Stimulated activated memory B cell treated with anti-CD40 and anti-IgM and Interleukin-4, amounts not matched to agents 10 μg/mL and 1 μg/mL and 100 μg/mL, for 72 hours (primary cell): ENCODE results near the gene MBNL2.

Source experiments
- ATAC-seq: fragments of 150-1000 bp; cut with Tn5 transposase; 2 replicates; pipeline ENCODE4 v1.10.0; 2021
- H3K27ac Mint-ChIP-seq: one replicate; pipeline ENCODE4 v1.8.0; 2022; ENCODE audit warnings: mild to moderate bottlenecking, mixed read lengths
- H3K27me3 Mint-ChIP-seq: one replicate; pipeline ENCODE4 v1.8.0; 2022; ENCODE audit warnings: mixed read lengths
- H3K36me3 Mint-ChIP-seq: one replicate; pipeline ENCODE4 v1.8.0; 2022; ENCODE audit warnings: mixed read lengths
- H3K4me1 Mint-ChIP-seq: one replicate; pipeline ENCODE4 v1.8.0; 2022; ENCODE audit warnings: mixed read lengths
- H3K4me3 Mint-ChIP-seq: one replicate; pipeline ENCODE4 v1.8.0; 2022; ENCODE audit warnings: mild to moderate bottlenecking, moderate library complexity, mixed read lengths
- H3K9me3 Mint-ChIP-seq: one replicate; pipeline ENCODE4 v1.8.0; 2022; ENCODE audit warnings: mixed read lengths

MBNL2 gene

GRCh38 chr13:97429681-97430081 is 207.5 kb downstream of the MBNL2 start:
- H3K9me3 Mint-ChIP-seq: no peaks in the 10 kb centered on the region
- no peaks in the 10 kb centered on the region for H3K36me3 Mint-ChIP-seq
- ATAC-seq: no peak
- H3K4me3 Mint-ChIP-seq: no peak overlapping the region
- peaks cover 10% of the 10 kb centered on the region for H3K4me1 Mint-ChIP-seq
- H3K27ac Mint-ChIP-seq: no peak overlapping the region
- H3K27me3 Mint-ChIP-seq: no peaks in the 10 kb centered on the region

- H3K9me3 Mint-ChIP-seq: no peaks in the 10 kb centered on the region
- no peaks in the 10 kb centered on the region for H3K27me3 Mint-ChIP-seq
- ATAC-seq: no peak
- H3K27ac Mint-ChIP-seq: no peak overlapping the region
- H3K4me1 Mint-ChIP-seq: peaks cover 14% of the 10 kb centered on the region
- no peaks in the 10 kb centered on the region for H3K36me3 Mint-ChIP-seq
- H3K4me3 Mint-ChIP-seq: no peak overlapping the region
Observed at GRCh38 chr13:97430296-97430695, 208.2 kb downstream of the MBNL2 start.

GRCh38 chr13:97431171-97431764 is 209.1 kb downstream of the MBNL2 start:
- Mint-ChIP-seq H3K27ac (no peak overlapping the region), H3K27me3 (no peaks in the 10 kb centered on the region), H3K4me1 (peaks cover 23% of the 10 kb centered on the region), H3K9me3 (no peaks in the 10 kb centered on the region), H3K36me3 (no peaks in the 10 kb centered on the region), H3K4me3 (no peak overlapping the region)
- no peak for ATAC-seq

GRCh38 chr13:97432232-97432916 is 210.2 kb downstream of the MBNL2 start:
- peak overlapping the region; percentile 92 for H3K27ac Mint-ChIP-seq
- no peak for ATAC-seq
- no peaks in the 10 kb centered on the region for H3K9me3 Mint-ChIP-seq
- no peaks in the 10 kb centered on the region for H3K27me3 Mint-ChIP-seq
- H3K36me3 Mint-ChIP-seq: no peaks in the 10 kb centered on the region
- peaks cover 28% of the 10 kb centered on the region for H3K4me1 Mint-ChIP-seq
- peak overlapping the region; percentile 89 for H3K4me3 Mint-ChIP-seq

- Mint-ChIP-seq H3K27me3 (no peaks in the 10 kb centered on the region), H3K36me3 (no peaks in the 10 kb centered on the region)
- peak; percentile 91 for ATAC-seq
Observed at GRCh38 chr13:97432917-97433726, 211.0 kb downstream of the MBNL2 start.

GRCh38 chr13:97433727-97434396 is 211.7 kb downstream of the MBNL2 start, which contains the start of gene RAP2A:
TSS of gene RAP2A (plus strand) at chr13:97434169. CDS start at chr13:97434471, 302 bp downstream.
- H3K9me3 Mint-ChIP-seq: no peaks in the 10 kb centered on the region
- peaks cover 28% of the 10 kb centered on the region for H3K4me1 Mint-ChIP-seq
- peak; percentile 82 for ATAC-seq
- H3K27me3 Mint-ChIP-seq: no peaks in the 10 kb centered on the region
- peak within 1 kb of the TSS; percentile 92 for H3K27ac Mint-ChIP-seq
- no peaks in the 10 kb centered on the region for H3K36me3 Mint-ChIP-seq
- H3K4me3 Mint-ChIP-seq: peak within 1 kb of the TSS; percentile 89

More at GRCh38 chr13:97432917-97433726, 211.0 kb downstream of the MBNL2 start:
- peaks cover 28% of the 10 kb centered on the region for H3K4me1 Mint-ChIP-seq
- peak overlapping the region; percentile 89 for H3K4me3 Mint-ChIP-seq
- no peaks in the 10 kb centered on the region for H3K9me3 Mint-ChIP-seq
- H3K27ac Mint-ChIP-seq: peak overlapping the region; percentile 92

GRCh38 chr13:97434397-97435201 is 212.5 kb downstream of the MBNL2 start:
- Mint-ChIP-seq H3K4me1 (peaks cover 28% of the 10 kb centered on the region), H3K36me3 (no peaks in the 10 kb centered on the region), H3K27me3 (no peaks in the 10 kb centered on the region), H3K4me3 (peak overlapping the region; percentile 89), H3K27ac (peak overlapping the region; percentile 72), H3K9me3 (no peaks in the 10 kb centered on the region)
- no peak for ATAC-seq

GRCh38 chr13:97435323-97435722 is 213.2 kb downstream of the MBNL2 start:
- peak overlapping the region; percentile 72 for H3K27ac Mint-ChIP-seq
- no peak for ATAC-seq
- no peaks in the 10 kb centered on the region for H3K36me3 Mint-ChIP-seq
- H3K9me3 Mint-ChIP-seq: no peaks in the 10 kb centered on the region
- H3K27me3 Mint-ChIP-seq: no peaks in the 10 kb centered on the region
- peak overlapping the region; percentile 89 for H3K4me3 Mint-ChIP-seq
- H3K4me1 Mint-ChIP-seq: peaks cover 28% of the 10 kb centered on the region

- no peak for ATAC-seq
- H3K27me3 Mint-ChIP-seq: no peaks in the 10 kb centered on the region
- H3K9me3 Mint-ChIP-seq: no peaks in the 10 kb centered on the region
- H3K27ac Mint-ChIP-seq: no peak overlapping the region
- H3K4me3 Mint-ChIP-seq: peak overlapping the region; percentile 62
- H3K36me3 Mint-ChIP-seq: no peaks in the 10 kb centered on the region
- peaks cover 28% of the 10 kb centered on the region for H3K4me1 Mint-ChIP-seq
Observed at GRCh38 chr13:97435794-97436193, 213.7 kb downstream of the MBNL2 start.

GRCh38 chr13:97436845-97437244 is 214.7 kb downstream of the MBNL2 start:
- Mint-ChIP-seq H3K27ac (no peak overlapping the region), H3K27me3 (no peaks in the 10 kb centered on the region), H3K4me3 (no peak overlapping the region), H3K36me3 (no peaks in the 10 kb centered on the region), H3K9me3 (no peaks in the 10 kb centered on the region), H3K4me1 (peaks cover 26% of the 10 kb centered on the region)
- no peak for ATAC-seq

- Mint-ChIP-seq H3K36me3 (no peaks in the 10 kb centered on the region), H3K4me3 (no peak overlapping the region), H3K27me3 (no peaks in the 10 kb centered on the region)
Observed at GRCh38 chr13:97437729-97438128, 215.6 kb downstream of the MBNL2 start.

GRCh38 chr13:97438856-97439595 is 216.9 kb downstream of the MBNL2 start:
- Mint-ChIP-seq H3K27me3 (no peaks in the 10 kb centered on the region), H3K27ac (no peak overlapping the region), H3K4me3 (no peak overlapping the region), H3K36me3 (no peaks in the 10 kb centered on the region), H3K9me3 (no peaks in the 10 kb centered on the region), H3K4me1 (peaks cover 19% of the 10 kb centered on the region)
- no peak for ATAC-seq

More at GRCh38 chr13:97437729-97438128, 215.6 kb downstream of the MBNL2 start:
- H3K4me1 Mint-ChIP-seq: peaks cover 19% of the 10 kb centered on the region
- H3K27ac Mint-ChIP-seq: no peak overlapping the region
- H3K9me3 Mint-ChIP-seq: no peaks in the 10 kb centered on the region
- ATAC-seq: no peak

- Mint-ChIP-seq H3K4me3 (no peak overlapping the region), H3K4me1 (peaks cover 15% of the 10 kb centered on the region), H3K27me3 (no peaks in the 10 kb centered on the region), H3K36me3 (peaks cover 9% of the 10 kb centered on the region), H3K27ac (no peak overlapping the region), H3K9me3 (no peaks in the 10 kb centered on the region)
- no peak for ATAC-seq
Observed at GRCh38 chr13:97440598-97441170, 218.6 kb downstream of the MBNL2 start.
